Hepatocyte (in vitro differentiated cells): ENCODE results near the gene RCAN2. TPM values are rescaled to one million over a fixed set of nuclear protein-coding genes. Genes with fewer than 3 reads are reported as not detected.

Experiments
- DNase-seq: peaks from one replicate; pipeline ENCODE4 v3.0.0-alpha.2; 2016; ENCODE audit warnings: low spot score
- H2AFZ ChIP-seq: fragments of 200-600 bp; sonication (generic); 2 replicates; pipeline ENCODE4 v1.6.0; 2016; ENCODE audit warnings: antibody characterized with exemption, mild to moderate bottlenecking
- H3K27ac ChIP-seq: fragments of 200-600 bp; sonication (generic); 2 replicates; pipeline ENCODE4 v1.5.1; 2016; ENCODE audit warnings: mild to moderate bottlenecking
- H3K27me3 ChIP-seq: fragments of 200-600 bp; sonication (generic); 2 replicates; pipeline ENCODE4 v1.6.1; 2016
- H3K36me3 ChIP-seq: fragments of 200-600 bp; sonication (generic); replicated peaks from 2 replicates; pipeline ENCODE4 v1.5.1; 2016; ENCODE audit warnings: low read depth; ENCODE audit not compliant: insufficient read depth
- H3K4me1 ChIP-seq: fragments of 200-600 bp; sonication (generic); 2 replicates; pipeline ENCODE4 v1.5.1; 2016; ENCODE audit warnings: mild to moderate bottlenecking, moderate library complexity; ENCODE audit not compliant: insufficient read depth
- H3K4me2 ChIP-seq: fragments of 200-600 bp; sonication (generic); 2 replicates; pipeline ENCODE4 v1.6.0; 2016
- H3K4me3 ChIP-seq: fragments of 200-600 bp; sonication (generic); 2 replicates; pipeline ENCODE4 v1.5.1; 2016; ENCODE audit warnings: mild to moderate bottlenecking
- H3K79me2 ChIP-seq: fragments of 200-600 bp; sonication (generic); 2 replicates; pipeline ENCODE4 v1.6.0; 2017; ENCODE audit warnings: mild to moderate bottlenecking
- H3K9me2 ChIP-seq: fragments of 200-600 bp; sonication (generic); replicated peaks from 2 replicates; pipeline ENCODE4 v1.6.0; 2017; ENCODE audit warnings: mild to moderate bottlenecking; ENCODE audit not compliant: insufficient read depth
- H3K9me3 ChIP-seq: fragments of 200-600 bp; sonication (generic); 2 replicates; pipeline ENCODE4 v1.5.1; 2016; ENCODE audit warnings: low read depth, mild to moderate bottlenecking
- H4K20me1 ChIP-seq: fragments of 200-600 bp; sonication (generic); 2 replicates; pipeline ENCODE4 v1.6.0; 2016; ENCODE audit warnings: mild to moderate bottlenecking; ENCODE audit not compliant: insufficient read depth, poor library complexity, severe bottlenecking
- EZH2 ChIP-seq: fragments of 200-600 bp; sonication (generic); IDR thresholded peaks from 2 replicates; pipeline ENCODE4 v1.6.1; 2016; ENCODE audit warnings: antibody characterized with exemption, mild to moderate bottlenecking, borderline replicate concordance
- EZH2phosphoT487 ChIP-seq: fragments of 200-600 bp; sonication (generic); IDR thresholded peaks from one replicate; pipeline ENCODE4 v1.6.1; 2018; ENCODE audit warnings: antibody characterized with exemption, mild to moderate bottlenecking, low read depth, moderate library complexity; ENCODE audit not compliant: unreplicated experiment, severe bottlenecking
- WGBS: methylation state at CpG from one replicate; pipeline ENCODE4 v1.1.6; 2016; ENCODE audit warnings: low lambda C conversion rate; ENCODE audit errors: missing lambda C conversion rate; 5-methylcytosine and 5-hydroxymethylcytosine counted together
- polyA plus RNA-seq: library from polyadenylated mRNA; unstranded; fragments of >200 nt; fragmentation: Nextera tagmentation; extraction: Ambion mirVana; gene quantifications from 2 replicates; pipeline ENCODE4 v1.2.1, GENCODE V29; 2016
- total RNA-seq: library from RNA; depleted of rRNA; stranded (reverse); fragments of >200 nt; gene quantifications from 2 replicates; pipeline ENCODE4 v1.2.3, GENCODE V29; 2014
- TF ChIP-seq, protein P1 (sequence below): fragments of 200-600 bp; sonication (generic); IDR thresholded peaks from 2 replicates; pipeline ENCODE4 v1.5.1; 2016; ENCODE audit warnings: antibody characterized with exemption, mild to moderate bottlenecking; ENCODE audit not compliant: poor library complexity

RCAN2 gene
- total and polyA plus RNA-seq, 2 experiments from 2014 or later = 5.0 to 6.6 TPM

DNA sequence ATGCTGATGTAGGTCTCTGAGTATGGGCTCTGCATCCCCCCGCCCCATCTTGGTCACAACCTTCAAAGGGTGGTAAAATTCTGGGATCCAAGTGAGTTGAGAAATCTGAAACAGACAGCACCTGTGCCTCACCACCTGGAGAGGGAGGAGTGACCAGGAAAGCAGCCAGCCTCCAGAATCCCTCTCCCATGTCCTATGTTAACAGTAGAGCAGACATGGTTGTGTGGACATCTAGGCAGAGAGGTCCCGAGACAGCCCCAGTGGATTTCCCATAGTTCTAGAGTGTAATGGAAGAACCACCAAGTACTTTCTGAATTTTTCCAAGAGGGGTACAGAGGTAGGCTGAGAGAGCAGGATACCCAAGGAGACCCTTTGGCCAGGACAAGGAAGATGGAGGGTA is 216.7 kb downstream of the RCAN2 start:
- no peaks in the 10 kb centered on the region for H3K27me3 ChIP-seq
- no peaks in the 10 kb centered on the region for H3K36me3 ChIP-seq
- TF ChIP-seq EZH2phosphoT487 (no peak), EZH2 (no peak)
- TF ChIP-seq, protein P1, sequence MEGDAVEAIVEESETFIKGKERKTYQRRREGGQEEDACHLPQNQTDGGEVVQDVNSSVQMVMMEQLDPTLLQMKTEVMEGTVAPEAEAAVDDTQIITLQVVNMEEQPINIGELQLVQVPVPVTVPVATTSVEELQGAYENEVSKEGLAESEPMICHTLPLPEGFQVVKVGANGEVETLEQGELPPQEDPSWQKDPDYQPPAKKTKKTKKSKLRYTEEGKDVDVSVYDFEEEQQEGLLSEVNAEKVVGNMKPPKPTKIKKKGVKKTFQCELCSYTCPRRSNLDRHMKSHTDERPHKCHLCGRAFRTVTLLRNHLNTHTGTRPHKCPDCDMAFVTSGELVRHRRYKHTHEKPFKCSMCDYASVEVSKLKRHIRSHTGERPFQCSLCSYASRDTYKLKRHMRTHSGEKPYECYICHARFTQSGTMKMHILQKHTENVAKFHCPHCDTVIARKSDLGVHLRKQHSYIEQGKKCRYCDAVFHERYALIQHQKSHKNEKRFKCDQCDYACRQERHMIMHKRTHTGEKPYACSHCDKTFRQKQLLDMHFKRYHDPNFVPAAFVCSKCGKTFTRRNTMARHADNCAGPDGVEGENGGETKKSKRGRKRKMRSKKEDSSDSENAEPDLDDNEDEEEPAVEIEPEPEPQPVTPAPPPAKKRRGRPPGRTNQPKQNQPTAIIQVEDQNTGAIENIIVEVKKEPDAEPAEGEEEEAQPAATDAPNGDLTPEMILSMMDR = no peak
- H3K4me1 ChIP-seq = no peaks in the 10 kb centered on the region
- no peak overlapping the region for H3K4me2 ChIP-seq
- no peak overlapping the region for H3K4me3 ChIP-seq
- no peak overlapping the region for H3K27ac ChIP-seq
- no peak overlapping the region for H2AFZ ChIP-seq
- no peak for DNase-seq
- H3K9me2 ChIP-seq = no peaks in the 10 kb centered on the region
- no peaks in the 10 kb centered on the region for H3K9me3 ChIP-seq
- H3K79me2 ChIP-seq = no peaks in the 10 kb centered on the region
- WGBS = 93% methylated on average over 2 of the region's 2 CpGs
- H4K20me1 ChIP-seq = no peaks in the 10 kb centered on the region

- no peak overlapping the region for H3K4me3 ChIP-seq
- DNase-seq = no peak
- H3K36me3 ChIP-seq = no peaks in the 10 kb centered on the region
- H3K9me3 ChIP-seq = no peaks in the 10 kb centered on the region
- no peaks in the 10 kb centered on the region for H3K4me1 ChIP-seq
- no peaks in the 10 kb centered on the region for H3K9me2 ChIP-seq
- H3K79me2 ChIP-seq = no peaks in the 10 kb centered on the region
- no peaks in the 10 kb centered on the region for H3K27me3 ChIP-seq
- TF ChIP-seq EZH2phosphoT487 (no peak), EZH2 (no peak)
- TF ChIP-seq, protein P1 = no peak
- WGBS = 45% methylated on average over 2 of the region's 2 CpGs
- no peak overlapping the region for H2AFZ ChIP-seq
- H3K4me2 ChIP-seq = no peak overlapping the region
- H3K27ac ChIP-seq = no peak overlapping the region
- H4K20me1 ChIP-seq = no peaks in the 10 kb centered on the region
Measured at GRCh38 chr6:46273911-46274310, 217.3 kb downstream of the RCAN2 start.

DNA sequence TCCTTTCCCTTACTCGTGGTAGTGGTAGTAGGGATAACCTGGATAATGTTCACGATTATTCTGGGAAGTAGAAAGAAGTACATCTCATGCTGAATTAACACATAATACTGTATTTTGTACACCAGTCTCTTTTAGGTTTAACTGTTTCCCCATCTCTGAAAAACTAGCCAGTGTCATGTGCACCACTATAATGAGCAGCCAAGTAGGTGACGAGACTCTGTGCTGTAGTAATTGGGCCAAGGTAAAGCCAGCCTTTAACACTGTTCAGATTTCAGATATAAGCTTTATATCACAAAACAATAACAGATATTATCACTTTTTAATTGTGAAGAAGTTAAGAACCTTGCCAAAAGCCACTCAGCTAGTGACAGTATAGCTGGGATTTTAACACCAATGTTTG is 219.5 kb downstream of the RCAN2 start:
- H3K4me2 ChIP-seq = no peak overlapping the region
- no peaks in the 10 kb centered on the region for H3K9me2 ChIP-seq
- 96% methylated on average over 3 of the region's 3 CpGs for WGBS
- no peaks in the 10 kb centered on the region for H3K4me1 ChIP-seq
- H3K79me2 ChIP-seq = no peaks in the 10 kb centered on the region
- TF ChIP-seq EZH2phosphoT487 = no peak
- TF ChIP-seq EZH2 = no peak
- TF ChIP-seq, protein P1 = no peak
- no peaks in the 10 kb centered on the region for H4K20me1 ChIP-seq
- no peak overlapping the region for H3K4me3 ChIP-seq
- H3K9me3 ChIP-seq = no peaks in the 10 kb centered on the region
- DNase-seq = no peak
- no peaks in the 10 kb centered on the region for H3K36me3 ChIP-seq
- no peak overlapping the region for H3K27ac ChIP-seq
- no peak overlapping the region for H2AFZ ChIP-seq
- H3K27me3 ChIP-seq = no peaks in the 10 kb centered on the region

- TF ChIP-seq, protein P1 = no peak
- no peak for TF ChIP-seq EZH2phosphoT487
- no peak for TF ChIP-seq EZH2
- Histone ChIP-seq H3K9me2 (no peaks in the 10 kb centered on the region), H3K79me2 (no peaks in the 10 kb centered on the region), H3K27ac (no peak overlapping the region), H3K9me3 (no peaks in the 10 kb centered on the region), H3K4me1 (no peaks in the 10 kb centered on the region), H2AFZ (no peak overlapping the region), H3K4me3 (no peak overlapping the region), H3K36me3 (no peaks in the 10 kb centered on the region), H3K27me3 (no peaks in the 10 kb centered on the region), H3K4me2 (no peak overlapping the region), H4K20me1 (no peaks in the 10 kb centered on the region)
- no peak for DNase-seq
- 80% methylated on average over 4 of the region's 4 CpGs for WGBS
Measured at GRCh38 chr6:46271107-46271506, 220.1 kb downstream of the RCAN2 start.
